GM18868 (cell line): ENCODE measurements around the gene KIF17.

Experiments
- ATAC-seq: cut with Tn5 transposase; IDR thresholded peaks from one replicate; pipeline ENCODE4 v1.9.1; 2021; ENCODE audit warnings: mild to moderate bottlenecking, moderate library complexity; ENCODE audit not compliant: unreplicated experiment

KIF17 gene

GRCh38 chr1:20633190-20634064 is 84.4 kb downstream of the KIF17 start, which contains the start of gene PINK1:
Gene PINK1, plus strand, starts transcription at chr1:20633458. Its CDS starts 91 bp downstream, at chr1:20633549.
- peak; percentile 59 for ATAC-seq

GRCh38 chr1:20632386-20632785 is 85.4 kb downstream of the KIF17 start:
- no peak for ATAC-seq

- ATAC-seq = no peak
Observed at GRCh38 chr1:20630729-20631128, 87.1 kb downstream of the KIF17 start.

GRCh38 chr1:20626524-20626923 is 91.3 kb downstream of the KIF17 start:
- no peak for ATAC-seq

GRCh38 chr1:20626098-20626427 is 91.7 kb downstream of the KIF17 start:
- no peak for ATAC-seq

- ATAC-seq = no peak
Observed at GRCh38 chr1:20625176-20626097, 92.4 kb downstream of the KIF17 start.

- no peak for ATAC-seq
Observed at GRCh38 chr1:20624709-20625108, 93.1 kb downstream of the KIF17 start.

- ATAC-seq = no peak
Observed at GRCh38 chr1:20621012-20621411, 96.8 kb downstream of the KIF17 start.

GRCh38 chr1:20619999-20620398 is 97.8 kb downstream of the KIF17 start:
- ATAC-seq = no peak

- no peak for ATAC-seq
Observed at GRCh38 chr1:20618550-20618949, 99.3 kb downstream of the KIF17 start.

GRCh38 chr1:20616847-20617487 is 100.8 kb downstream of the KIF17 start:
- ATAC-seq = no peak

- ATAC-seq = no peak
Observed at GRCh38 chr1:20615946-20616846, 101.6 kb downstream of the KIF17 start.

- no peak for ATAC-seq
Observed at GRCh38 chr1:20614131-20614579, 103.7 kb downstream of the KIF17 start.
